MCF 10A (cell line): ENCODE data around the gene KRTAP19-6. TPM values are rescaled to one million over a fixed set of nuclear protein-coding genes. Genes with fewer than 3 reads are reported as not detected.

Experiments used
- BruUV-seq: library from RNA; stranded (reverse); fragments of 400-500 nt; replicated peaks from 2 replicates; lab custom pipeline; 2021; lab: Mats Ljungman, UMichigan
- CTCF ChIA-PET: fragments of 300-600 bp; sonication (Branson Sonifier 250); formaldehyde crosslinking; extraction: SDS; loops from one replicate; lab custom pipeline; 2021; ENCODE audit warnings: antibody characterized with exemption, inconsistent platforms; lab: Yijun Ruan, JAX
- POLR2A ChIA-PET: fragments of 300-600, 350-650 bp; sonication (Branson Sonifier 250); formaldehyde crosslinking; extraction: SDS; loops from one replicate; lab custom pipeline; 2020; ENCODE audit warnings: antibody characterized with exemption, inconsistent platforms; lab: Yijun Ruan, JAX
- DNase-seq: peaks from one replicate; pipeline ENCODE4 v3.0.0-alpha.2; 2018; ENCODE audit not compliant: unreplicated experiment
- H3K27ac Mint-ChIP-seq: one replicate; pipeline ENCODE4 v1.8.0; 2022; ENCODE audit warnings: mild to moderate bottlenecking, low read depth, mixed read lengths; ENCODE audit not compliant: unreplicated experiment
- H3K27me3 Mint-ChIP-seq: one replicate; pipeline ENCODE4 v1.8.0; 2022; ENCODE audit warnings: mixed read lengths; ENCODE audit not compliant: insufficient read depth, unreplicated experiment
- H3K36me3 Mint-ChIP-seq: one replicate; pipeline ENCODE4 v1.8.0; 2022; ENCODE audit warnings: mild to moderate bottlenecking, moderate library complexity, mixed read lengths; ENCODE audit not compliant: insufficient read depth, unreplicated experiment
- H3K4me1 Mint-ChIP-seq: one replicate; pipeline ENCODE4 v1.8.0; 2022; ENCODE audit warnings: mixed read lengths; ENCODE audit not compliant: insufficient read depth, unreplicated experiment
- H3K4me3 Mint-ChIP-seq: one replicate; pipeline ENCODE4 v1.8.0; 2022; ENCODE audit warnings: mild to moderate bottlenecking, moderate library complexity, mixed read lengths; ENCODE audit not compliant: unreplicated experiment
- H3K9me3 Mint-ChIP-seq: one replicate; pipeline ENCODE4 v1.8.0; 2022; ENCODE audit warnings: mixed read lengths; ENCODE audit not compliant: unreplicated experiment
- intact Hi-C: fragments of 100-400 bp; cut with micrococcal nuclease; formaldehyde crosslinking; loops from 2 replicates; pipeline ENCODE4 v1.14.1; 2022
- total RNA-seq: library from RNA; stranded (reverse); gene quantifications from 2 replicates; pipeline ENCODE4 v1.2.3, GENCODE V29; 2022
- TF ChIP-seq, protein P1 (sequence below): fragments of 200-600 bp; IDR thresholded peaks from one replicate; pipeline ENCODE4 v1.8.0; 2022; ENCODE audit warnings: antibody characterized with exemption, mild to moderate bottlenecking; ENCODE audit not compliant: unreplicated experiment

The KRTAP19-6 gene
- total RNA-seq, 1 experiment from 2014 or later: not detected

DNA sequence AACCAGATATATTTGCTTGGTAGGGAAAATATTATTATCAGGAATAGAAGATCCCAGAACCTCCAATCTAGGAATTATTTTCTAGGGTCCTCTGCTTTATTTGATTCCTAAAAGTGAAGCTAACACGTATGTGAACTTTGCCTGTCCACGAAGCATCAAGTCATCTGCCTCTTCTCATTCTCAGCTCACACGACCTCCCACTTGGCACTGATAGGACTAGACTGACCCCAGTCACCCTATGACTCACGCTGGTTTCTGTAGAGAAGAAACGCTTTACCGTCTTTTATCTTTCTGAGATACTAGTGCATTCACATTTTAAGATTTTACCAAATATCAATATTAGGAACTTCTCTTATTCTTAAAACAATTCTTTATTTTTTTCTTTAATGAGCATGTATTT, 21.4 kb upstream of the KRTAP19-6 start:
- no peaks in the 10 kb centered on the region for H3K9me3 Mint-ChIP-seq
- H3K36me3 Mint-ChIP-seq: no peaks in the 10 kb centered on the region
- BruUV-seq: no TSS peak
- no peaks in the 10 kb centered on the region for H3K27me3 Mint-ChIP-seq
- CTCF ChIA-PET: interaction anchor here (0.6 kb wide), 1 partner anchor 33 kb away, joined by 3 read pairs; no protein-coding TSS in a partner anchor
- POLR2A ChIA-PET: no interaction called here
- no peak overlapping the region for H3K4me3 Mint-ChIP-seq
- H3K27ac Mint-ChIP-seq: no peak overlapping the region
- TF ChIP-seq, protein P1, sequence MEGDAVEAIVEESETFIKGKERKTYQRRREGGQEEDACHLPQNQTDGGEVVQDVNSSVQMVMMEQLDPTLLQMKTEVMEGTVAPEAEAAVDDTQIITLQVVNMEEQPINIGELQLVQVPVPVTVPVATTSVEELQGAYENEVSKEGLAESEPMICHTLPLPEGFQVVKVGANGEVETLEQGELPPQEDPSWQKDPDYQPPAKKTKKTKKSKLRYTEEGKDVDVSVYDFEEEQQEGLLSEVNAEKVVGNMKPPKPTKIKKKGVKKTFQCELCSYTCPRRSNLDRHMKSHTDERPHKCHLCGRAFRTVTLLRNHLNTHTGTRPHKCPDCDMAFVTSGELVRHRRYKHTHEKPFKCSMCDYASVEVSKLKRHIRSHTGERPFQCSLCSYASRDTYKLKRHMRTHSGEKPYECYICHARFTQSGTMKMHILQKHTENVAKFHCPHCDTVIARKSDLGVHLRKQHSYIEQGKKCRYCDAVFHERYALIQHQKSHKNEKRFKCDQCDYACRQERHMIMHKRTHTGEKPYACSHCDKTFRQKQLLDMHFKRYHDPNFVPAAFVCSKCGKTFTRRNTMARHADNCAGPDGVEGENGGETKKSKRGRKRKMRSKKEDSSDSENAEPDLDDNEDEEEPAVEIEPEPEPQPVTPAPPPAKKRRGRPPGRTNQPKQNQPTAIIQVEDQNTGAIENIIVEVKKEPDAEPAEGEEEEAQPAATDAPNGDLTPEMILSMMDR: no peak
- intact Hi-C loops: no loop called here
- H3K4me1 Mint-ChIP-seq: no peaks in the 10 kb centered on the region
- DNase-seq: no peak

DNA sequence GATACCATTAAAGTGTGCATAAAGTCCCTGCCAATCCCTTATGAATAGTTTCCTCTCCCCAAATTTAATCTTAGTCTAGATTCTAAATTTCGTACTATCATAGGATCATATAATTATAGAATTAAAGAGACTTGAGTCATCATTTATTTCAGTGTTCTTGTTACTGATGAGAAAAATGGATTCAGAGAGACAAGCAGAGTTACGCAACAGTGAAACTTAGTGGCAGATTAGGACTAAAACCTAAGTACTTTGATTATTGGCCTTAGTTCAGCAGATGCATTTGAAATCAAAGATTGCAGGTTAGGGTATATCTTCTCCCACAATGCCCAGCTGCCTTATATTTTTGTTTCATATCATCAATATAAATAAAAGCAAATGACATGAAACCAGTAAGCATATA, 20.3 kb upstream of the KRTAP19-6 start:
- H3K27ac Mint-ChIP-seq: no peak overlapping the region
- no peak for DNase-seq
- CTCF ChIA-PET: interaction anchor here (0.6 kb wide), 1 partner anchor 188 kb away, joined by 3 read pairs; no protein-coding TSS in a partner anchor
- intact Hi-C loops: no loop called here
- H3K9me3 Mint-ChIP-seq: no peaks in the 10 kb centered on the region
- no peak overlapping the region for H3K4me3 Mint-ChIP-seq
- TF ChIP-seq, protein P1: no peak
- no peaks in the 10 kb centered on the region for H3K4me1 Mint-ChIP-seq
- BruUV-seq: no TSS peak
- no peaks in the 10 kb centered on the region for H3K36me3 Mint-ChIP-seq
- H3K27me3 Mint-ChIP-seq: no peaks in the 10 kb centered on the region
- POLR2A ChIA-PET: no interaction called here

DNA sequence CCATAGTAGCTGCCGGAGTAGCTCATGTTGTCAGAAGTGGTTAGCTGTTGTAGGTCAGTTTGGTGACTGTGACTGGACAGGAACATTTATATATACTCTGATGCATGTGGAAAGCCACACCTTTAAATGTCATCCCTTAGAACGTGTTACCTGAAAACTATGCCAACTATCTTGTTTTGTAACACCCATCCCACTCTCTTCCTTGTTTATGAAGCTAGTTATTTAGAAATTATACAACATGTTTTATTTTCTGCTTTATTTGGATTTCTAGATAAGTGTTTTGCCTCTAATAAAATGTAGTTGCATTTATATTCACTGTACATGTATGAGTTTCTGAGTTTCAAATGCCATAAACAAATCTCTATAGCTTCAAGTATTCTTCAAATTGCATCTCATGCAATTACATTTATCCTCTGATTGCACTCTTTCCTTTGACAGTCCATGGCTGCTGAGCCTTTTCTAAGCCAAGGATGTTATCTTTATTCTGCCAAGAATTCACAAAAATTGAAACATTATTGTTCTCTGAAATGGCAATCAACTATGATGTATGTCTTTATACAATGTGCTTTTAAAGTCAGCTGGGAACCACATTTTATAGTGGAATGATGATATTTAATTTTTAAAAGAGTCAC, 19.7 kb upstream of the KRTAP19-6 start, which contains the start of gene KRTAP19-7:
Gene KRTAP19-7 (minus strand): TSS at position 51 of the 632 bp plus-strand sequence. CDS start 25 bp downstream, at position 26.
- BruUV-seq: no TSS peak
- POLR2A ChIA-PET: no interaction called here
- no peaks in the 10 kb centered on the region for H3K36me3 Mint-ChIP-seq
- CTCF ChIA-PET: interaction anchor here (0.6 kb wide), 1 partner anchor 188 kb away, joined by 3 read pairs; no protein-coding TSS in a partner anchor
- H3K27me3 Mint-ChIP-seq: no peaks in the 10 kb centered on the region
- no peaks in the 10 kb centered on the region for H3K9me3 Mint-ChIP-seq
- TF ChIP-seq, protein P1: no peak
- intact Hi-C loops: no loop called here
- H3K4me1 Mint-ChIP-seq: no peaks in the 10 kb centered on the region
- H3K27ac Mint-ChIP-seq: no peak within 1 kb of the TSS
- H3K4me3 Mint-ChIP-seq: no peak within 1 kb of the TSS
- no peak for DNase-seq

DNA sequence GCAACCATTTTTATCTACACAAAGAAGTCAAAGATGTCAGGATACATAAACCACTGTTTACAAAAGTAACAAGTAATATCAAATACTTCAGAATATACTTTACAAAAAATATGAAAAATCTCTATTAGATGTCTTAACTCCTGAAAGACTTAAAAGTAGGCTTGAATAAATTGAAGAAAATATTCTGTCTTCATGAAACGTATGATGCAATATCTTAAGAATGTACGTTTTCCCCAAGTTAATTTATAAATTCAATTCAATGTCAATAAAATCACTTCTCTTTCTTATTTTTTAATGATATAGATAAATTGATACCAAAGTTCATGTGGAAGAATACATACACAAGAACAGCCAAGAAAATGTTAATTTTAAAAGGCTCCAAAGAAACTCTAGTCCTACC, 13.4 kb upstream of the KRTAP19-6 start:
- intact Hi-C loops: no loop called here
- Mint-ChIP-seq H3K9me3 (peaks cover 9% of the 10 kb centered on the region), H3K4me3 (no peak overlapping the region), H3K4me1 (no peaks in the 10 kb centered on the region), H3K27me3 (peaks cover 28% of the 10 kb centered on the region), H3K36me3 (no peaks in the 10 kb centered on the region), H3K27ac (no peak overlapping the region)
- TF ChIP-seq, protein P1: no peak
- no TSS peak for BruUV-seq
- DNase-seq: no peak
- ChIA-PET CTCF (no interaction called here), POLR2A (no interaction called here)
